Mucosa of stomach (tissue), 1 donor: Measurements from ENCODE around the gene OR2T34.
"Not testable (repeated sequence)": the region's sequence is repeated elsewhere in the genome, so short reads cannot be mapped to it uniquely, and the experiment has no call there.

Experiments used
- H3K27me3 ChIP-seq: one replicate; pipeline ENCODE4 v1.7.0; 2013; ENCODE audit warnings: mild to moderate bottlenecking, low read length; ENCODE audit not compliant: control insufficient read depth, insufficient read depth
- H3K36me3 ChIP-seq: one replicate; pipeline ENCODE4 v1.7.0; 2013; ENCODE audit warnings: low read length; ENCODE audit not compliant: control insufficient read depth, insufficient read depth
- H3K4me1 ChIP-seq: one replicate; pipeline ENCODE4 v1.7.0; 2013; ENCODE audit warnings: mild to moderate bottlenecking, low read length; ENCODE audit not compliant: control insufficient read depth, insufficient read depth
- H3K4me3 ChIP-seq: one replicate; pipeline ENCODE4 v1.7.0; 2013; ENCODE audit warnings: low read length
- H3K9ac ChIP-seq: one replicate; pipeline ENCODE4 v1.7.0; 2013; ENCODE audit warnings: mild to moderate bottlenecking, low read length, moderate library complexity
- H3K9me3 ChIP-seq: one replicate; pipeline ENCODE4 v1.7.0; 2013; ENCODE audit warnings: mild to moderate bottlenecking, low read length, moderate library complexity; ENCODE audit not compliant: control insufficient read depth
- donor health status: Pancreatic carcinoma.

Gene OR2T34

DNA sequence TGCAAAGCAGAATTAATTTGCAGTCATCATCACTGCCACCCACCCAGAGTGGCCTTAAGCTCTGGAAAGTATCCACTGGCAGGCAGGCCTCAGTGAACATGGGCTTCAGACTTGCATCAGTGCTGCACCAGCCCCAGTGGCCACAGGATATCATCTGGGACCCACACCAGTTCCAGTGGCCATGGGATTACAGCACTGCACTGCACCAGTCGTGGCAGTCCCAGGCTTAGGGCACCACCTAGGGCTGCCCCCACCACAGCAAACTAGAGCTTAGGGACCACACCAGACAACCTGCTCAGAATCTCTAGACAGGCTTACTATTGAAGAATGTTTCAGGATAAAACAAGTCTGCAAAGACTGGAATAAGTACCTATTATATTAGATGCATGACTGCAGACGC, 27.2 kb downstream of the OR2T34 start:
- H3K4me3 ChIP-seq, H3K27me3 ChIP-seq, H3K4me1 ChIP-seq, H3K9ac ChIP-seq, H3K36me3 ChIP-seq, H3K9me3 ChIP-seq: not testable (repeated sequence)

DNA sequence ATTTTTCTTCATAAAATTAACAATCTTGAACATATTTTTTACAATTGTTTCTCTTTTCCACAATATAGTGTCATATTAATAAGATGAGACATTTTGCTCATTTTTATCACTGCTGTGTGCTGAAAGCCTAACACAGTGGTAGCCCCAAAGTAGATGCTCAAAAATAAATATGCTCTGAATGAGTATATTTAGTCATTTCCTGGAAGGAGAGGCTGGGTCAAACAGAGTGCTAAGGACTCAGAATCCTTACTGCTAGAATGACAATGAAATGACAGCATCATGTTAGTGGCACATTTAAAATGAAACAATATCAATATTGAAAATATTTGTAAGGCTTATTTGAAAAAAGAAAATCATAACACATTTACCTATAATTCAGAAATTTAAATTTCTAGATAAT, 37.1 kb downstream of the OR2T34 start:
- not testable (repeated sequence) for H3K9me3 ChIP-seq, H3K4me1 ChIP-seq, H3K4me3 ChIP-seq, H3K36me3 ChIP-seq, H3K27me3 ChIP-seq, H3K9ac ChIP-seq
